ENCODE measurements around the gene LEFTY1.

DNA sequence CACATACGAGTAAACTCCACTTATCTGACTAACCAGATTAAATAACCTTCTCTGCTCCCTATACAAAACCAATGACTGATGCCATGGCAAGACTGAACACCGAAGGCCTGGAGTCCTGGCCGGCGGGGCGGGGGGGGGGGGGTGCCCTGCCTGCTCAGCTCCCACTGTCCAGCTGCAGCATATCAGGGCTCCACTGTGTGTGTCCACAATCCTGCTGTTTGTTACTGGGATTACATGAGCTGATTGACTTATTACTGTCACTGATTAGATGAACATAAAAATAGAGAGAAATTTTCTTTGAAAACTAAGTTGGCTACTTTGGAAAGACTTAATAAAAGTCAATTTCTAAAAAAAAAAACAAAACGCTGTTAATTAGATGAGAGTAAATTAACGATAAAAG is 31.7 kb downstream of the LEFTY1 start:
- TF ChIP-seq, protein P1, sequence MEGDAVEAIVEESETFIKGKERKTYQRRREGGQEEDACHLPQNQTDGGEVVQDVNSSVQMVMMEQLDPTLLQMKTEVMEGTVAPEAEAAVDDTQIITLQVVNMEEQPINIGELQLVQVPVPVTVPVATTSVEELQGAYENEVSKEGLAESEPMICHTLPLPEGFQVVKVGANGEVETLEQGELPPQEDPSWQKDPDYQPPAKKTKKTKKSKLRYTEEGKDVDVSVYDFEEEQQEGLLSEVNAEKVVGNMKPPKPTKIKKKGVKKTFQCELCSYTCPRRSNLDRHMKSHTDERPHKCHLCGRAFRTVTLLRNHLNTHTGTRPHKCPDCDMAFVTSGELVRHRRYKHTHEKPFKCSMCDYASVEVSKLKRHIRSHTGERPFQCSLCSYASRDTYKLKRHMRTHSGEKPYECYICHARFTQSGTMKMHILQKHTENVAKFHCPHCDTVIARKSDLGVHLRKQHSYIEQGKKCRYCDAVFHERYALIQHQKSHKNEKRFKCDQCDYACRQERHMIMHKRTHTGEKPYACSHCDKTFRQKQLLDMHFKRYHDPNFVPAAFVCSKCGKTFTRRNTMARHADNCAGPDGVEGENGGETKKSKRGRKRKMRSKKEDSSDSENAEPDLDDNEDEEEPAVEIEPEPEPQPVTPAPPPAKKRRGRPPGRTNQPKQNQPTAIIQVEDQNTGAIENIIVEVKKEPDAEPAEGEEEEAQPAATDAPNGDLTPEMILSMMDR (conservative IDR thresholded peaks at IDR 0.05; ENCODE audit: low read length) = no peak
- TF ChIP-seq EZH2phosphoT487 (IDR thresholded peaks at IDR 0.05; ENCODE audit: borderline replicate concordance) = no peak

All from Loucy (cell line).